Measurements from ENCODE around the gene WFDC5. TPM values are rescaled to one million over a fixed set of nuclear protein-coding genes. Genes with fewer than 3 reads are reported as not detected.

The WFDC5 gene
- total and polyA plus RNA-seq, 12 donors = not detected

- Histone ChIP-seq H3K36me3 (replicated peaks in 1 of 2) (no peaks in the 10 kb centered on the region), H3K4me3 (no peak overlapping the region), H3K9me3 (replicated peaks in 1 of 3) (no peaks in the 10 kb centered on the region), H3K27ac (no peak overlapping the region), H3K4me1 (replicated peaks in 1 of 2) (peaks cover 0 to 4% of the 10 kb centered on the region in 2 donors), H3K27me3 (peaks cover 2% of the 10 kb centered on the region)
- no peak for DNase-seq
- intact Hi-C loops (cut with DNase I) = loop anchor here in 1 of 2 donors (5.0 kb wide), 1 partner anchor 49 kb away; no protein-coding TSS in a partner anchor
- WGBS, 4 donors = 87 to 95% (median 91%) methylated on average over 3 of the region's 3 CpGs
- TF ChIP-seq POLR2A (IDR thresholded peaks at IDR 0.05) = no peak
Observed at GRCh38 chr20:45091366-45091765, 23.6 kb downstream of the WFDC5 start.

GRCh38 chr20:45090481-45090880, 24.5 kb downstream of the WFDC5 start:
- Histone ChIP-seq H3K27ac (no peak overlapping the region), H3K4me1 (replicated peaks in 1 of 2) (peaks cover 0 to 1% of the 10 kb centered on the region in 2 donors), H3K4me3 (no peak overlapping the region), H3K27me3 (no peaks in the 10 kb centered on the region), H3K36me3 (replicated peaks in 1 of 2) (no peaks in the 10 kb centered on the region), H3K9me3 (replicated peaks in 1 of 3) (no peaks in the 10 kb centered on the region)
- WGBS, 4 donors = 88 to 97% (median 93%) methylated on average over 3 of the region's 3 CpGs
- TF ChIP-seq CTCF (IDR thresholded peaks at IDR 0.05) (no peak), POLR2A (IDR thresholded peaks at IDR 0.05) (no peak)
- intact Hi-C loops (cut with DNase I) = loop anchor here in 1 of 2 donors (5.0 kb wide), 1 partner anchor 48 kb away; no protein-coding TSS in a partner anchor
- no peak for DNase-seq

- H3K4me3 ChIP-seq = no peak overlapping the region
- no peaks in the 10 kb centered on the region for H3K36me3 ChIP-seq (replicated peaks in 1 of 2)
- intact Hi-C loops (cut with DNase I) = no loop called here
- no peaks in the 10 kb centered on the region for H3K9me3 ChIP-seq (replicated peaks in 1 of 3)
- no peak overlapping the region for H3K27ac ChIP-seq
- no peak for DNase-seq
- WGBS, 4 donors = 91 to 94% (median 92%) methylated on average over 7 of the region's 7 CpGs
- H3K4me1 ChIP-seq (replicated peaks in 1 of 2) = no peaks in the 10 kb centered on the region
- no peaks in the 10 kb centered on the region for H3K27me3 ChIP-seq
- TF ChIP-seq CTCF (IDR thresholded peaks at IDR 0.05) (no peak), POLR2A (IDR thresholded peaks at IDR 0.05) (no peak)
Observed at GRCh38 chr20:45088247-45088646, 26.7 kb downstream of the WFDC5 start.

- Histone ChIP-seq H3K9me3 (replicated peaks in 1 of 3) (no peaks in the 10 kb centered on the region), H3K27me3 (no peaks in the 10 kb centered on the region), H3K4me1 (replicated peaks in 1 of 2) (no peaks in the 10 kb centered on the region), H3K27ac (no peak overlapping the region), H3K4me3 (no peak overlapping the region), H3K36me3 (replicated peaks in 1 of 2) (no peaks in the 10 kb centered on the region)
- DNase-seq = no peak
- 53 to 81% (median 78%) methylated on average over 1 of the region's 1 CpG for WGBS, 4 donors
- intact Hi-C loops (cut with DNase I) = no loop called here
- TF ChIP-seq POLR2A (IDR thresholded peaks at IDR 0.05) = no peak
- no peak for TF ChIP-seq CTCF (IDR thresholded peaks at IDR 0.05)
Observed at GRCh38 chr20:45087814-45088213, 27.2 kb downstream of the WFDC5 start.

- H3K36me3 ChIP-seq (replicated peaks in 1 of 2) = no peaks in the 10 kb centered on the region
- TF ChIP-seq CTCF (IDR thresholded peaks at IDR 0.05) = no peak
- no peak overlapping the region for H3K27ac ChIP-seq
- WGBS, 4 donors = 85 to 91% (median 87%) methylated on average over 3 of the region's 3 CpGs
- H3K9me3 ChIP-seq (replicated peaks in 1 of 3) = no peaks in the 10 kb centered on the region
- H3K4me3 ChIP-seq = no peak overlapping the region
- intact Hi-C loops (cut with DNase I) = no loop called here
- no peaks in the 10 kb centered on the region for H3K4me1 ChIP-seq (replicated peaks in 1 of 2)
- no peak for DNase-seq
- no peaks in the 10 kb centered on the region for H3K27me3 ChIP-seq
Observed at GRCh38 chr20:45087097-45087790, 27.7 kb downstream of the WFDC5 start.

All from adrenal gland (tissue), 12 donors.